ENCODE data around the gene PGGT1B. TPM values are rescaled to one million over a fixed set of nuclear protein-coding genes. Genes with fewer than 3 reads are reported as not detected.

Gene PGGT1B
- polyA plus RNA-seq, 1 of the 3 experiments (the other 2 are of a cell fraction), result 0.69 TPM

DNA sequence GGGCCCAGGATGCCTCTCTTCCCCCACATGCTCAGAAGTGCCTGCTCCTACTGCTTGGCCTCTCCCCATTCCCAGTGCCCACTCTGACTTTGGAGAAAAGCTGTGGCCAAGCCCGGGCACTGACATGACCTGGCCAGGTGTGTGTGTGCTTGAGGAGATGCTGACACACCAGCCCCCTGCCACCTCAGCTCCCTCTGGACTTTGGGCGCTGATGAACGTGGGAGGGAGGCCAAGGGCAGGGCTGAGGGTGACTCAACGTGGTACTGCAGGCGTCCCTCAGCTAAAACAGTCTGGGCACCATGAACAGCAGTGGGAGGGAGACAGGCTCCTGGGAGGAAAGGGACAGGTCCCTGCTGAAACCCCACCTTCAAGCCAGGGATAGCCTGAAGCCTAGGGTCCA is 96.9 kb downstream of the PGGT1B start:
- H3K9ac ChIP-seq, result no peak overlapping the region
- no peak overlapping the region for H3K4me2 ChIP-seq
- no peaks in the 10 kb centered on the region for H3K79me2 ChIP-seq (ENCODE audit: insufficient read depth)
- H4K20me1 ChIP-seq (ENCODE audit: insufficient read depth), result no peaks in the 10 kb centered on the region
- H2AFZ ChIP-seq (ENCODE audit: low read depth), result no peak overlapping the region
- ChIA-PET CTCF (no interaction called here), POLR2A (no interaction called here)
- H3K27ac ChIP-seq (ENCODE audit: low read depth in 2 of 2, low read length in 1 of 2), result no peak overlapping the region
- H3K4me3 ChIP-seq (ENCODE audit: low read depth in 2 of 2, low read length in 1 of 2), result no peak overlapping the region
- peaks cover 27% of the 10 kb centered on the region; the same call in 1 of the 2 replicates for H3K27me3 ChIP-seq (ENCODE audit: insufficient read depth)
- no peaks in the 10 kb centered on the region for H3K36me3 ChIP-seq (replicated peaks in 1 of 2; ENCODE audit: control insufficient read depth in 1 of 2, insufficient read depth in 2 of 2, low read length in 1 of 2)
- no peaks in the 10 kb centered on the region for H3F3A ChIP-seq (replicated peaks; ENCODE audit: insufficient read depth)
- H3K9me3 ChIP-seq, result no peaks in the 10 kb centered on the region
- 36% methylated on average over 3 of the region's 5 CpGs for WGBS (ENCODE audit: low lambda C conversion rate)
- no peak for DNase-seq
- TF ChIP-seq ELF1 (IDR thresholded peaks at IDR 0.05), result no peak
- no peak for TF ChIP-seq TCF12 (IDR thresholded peaks at IDR 0.05)
- TF ChIP-seq, protein P1, sequence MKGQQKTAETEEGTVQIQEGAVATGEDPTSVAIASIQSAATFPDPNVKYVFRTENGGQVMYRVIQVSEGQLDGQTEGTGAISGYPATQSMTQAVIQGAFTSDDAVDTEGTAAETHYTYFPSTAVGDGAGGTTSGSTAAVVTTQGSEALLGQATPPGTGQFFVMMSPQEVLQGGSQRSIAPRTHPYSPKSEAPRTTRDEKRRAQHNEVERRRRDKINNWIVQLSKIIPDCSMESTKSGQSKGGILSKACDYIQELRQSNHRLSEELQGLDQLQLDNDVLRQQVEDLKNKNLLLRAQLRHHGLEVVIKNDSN (IDR thresholded peaks at IDR 0.05; ENCODE audit: borderline replicate concordance, low read depth), result no peak
- no peak for TF ChIP-seq POLR2AphosphoS5 (IDR thresholded peaks at IDR 0.05; ENCODE audit: low read depth, low read length)
- no peak for TF ChIP-seq SMC3 (IDR thresholded peaks at IDR 0.05; ENCODE audit: low read depth, low read length)
- no peak for TF ChIP-seq TEAD4 (IDR thresholded peaks at IDR 0.05; ENCODE audit: borderline replicate concordance, insufficient read depth)
- TF ChIP-seq FOSL2 (IDR thresholded peaks at IDR 0.05; ENCODE audit: borderline replicate concordance, low read depth), result no peak
- no peak for TF ChIP-seq FOXM1 (IDR thresholded peaks at IDR 0.05; ENCODE audit: low read depth)
- TF ChIP-seq, protein P2, sequence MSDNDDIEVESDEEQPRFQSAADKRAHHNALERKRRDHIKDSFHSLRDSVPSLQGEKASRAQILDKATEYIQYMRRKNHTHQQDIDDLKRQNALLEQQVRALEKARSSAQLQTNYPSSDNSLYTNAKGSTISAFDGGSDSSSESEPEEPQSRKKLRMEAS (IDR thresholded peaks at IDR 0.05; ENCODE audit: low read depth), result no peak
- no peak for TF ChIP-seq IRF3 (IDR thresholded peaks at IDR 0.05; ENCODE audit: low read depth, low read length)
- TF ChIP-seq TAF1 (IDR thresholded peaks at IDR 0.05; ENCODE audit: borderline replicate concordance, low read depth, low read length), result no peak
- TF ChIP-seq GABPA (IDR thresholded peaks at IDR 0.05; ENCODE audit: low read depth), result no peak
- H3K4me1 ChIP-seq (ENCODE audit: control insufficient read depth in 1 of 2, insufficient read depth in 2 of 2, low read depth in 1 of 2, low read length in 1 of 2), result no peaks in the 10 kb centered on the region; a peak in 2 of 4 replicates
- H3K9me2 ChIP-seq, result no peaks in the 10 kb centered on the region

GRCh38 chr5:115160975-115161475 is 101.7 kb downstream of the PGGT1B start:
- Histone ChIP-seq H4K20me1 (ENCODE audit: insufficient read depth) (no peaks in the 10 kb centered on the region), H3K27ac (ENCODE audit: low read depth in 2 of 2, low read length in 1 of 2) (no peak overlapping the region), H3K36me3 (replicated peaks in 1 of 2; ENCODE audit: control insufficient read depth in 1 of 2, insufficient read depth in 2 of 2, low read length in 1 of 2) (no peaks in the 10 kb centered on the region), H3F3A (replicated peaks; ENCODE audit: insufficient read depth) (no peaks in the 10 kb centered on the region), H3K4me2 (no peak overlapping the region), H3K9me3 (no peaks in the 10 kb centered on the region), H3K9me2 (no peaks in the 10 kb centered on the region), H3K4me3 (ENCODE audit: low read depth in 2 of 2, low read length in 1 of 2) (no peak overlapping the region), H2AFZ (ENCODE audit: low read depth) (no peak overlapping the region), H3K9ac (no peak overlapping the region), H3K4me1 (ENCODE audit: control insufficient read depth in 1 of 2, insufficient read depth in 2 of 2, low read depth in 1 of 2, low read length in 1 of 2) (no peaks in the 10 kb centered on the region), H3K79me2 (ENCODE audit: insufficient read depth) (no peaks in the 10 kb centered on the region), H3K27me3 (ENCODE audit: insufficient read depth) (no peaks in the 10 kb centered on the region)
- DNase-seq, result no peak
- POLR2A ChIA-PET, result no interaction called here
- 53% methylated on average over 3 of the region's 3 CpGs for WGBS (ENCODE audit: low lambda C conversion rate)
- CTCF ChIA-PET, result interaction anchor here (0.6 kb wide), 1 partner anchor 28 kb away, joined by 3 read pairs; no protein-coding TSS in a partner anchor
- TF ChIP-seq RAD21 (IDR thresholded peaks at IDR 0.05; ENCODE audit: low read length) (no peak), MXI1 (IDR thresholded peaks at IDR 0.05; ENCODE audit: low read depth, low read length) (no peak), MEF2A (IDR thresholded peaks at IDR 0.05; ENCODE audit: borderline replicate concordance, low read depth) (no peak)

Small RNA genes within 50 kb of the gene (small RNA-seq; reads per million reads assigned to genes)
- 0 reads per million in 7 experiments for gene HMGN1P15

Other genes with a start within 250 kb of the PGGT1B start
- gene TRIM36, start 93.0 kb downstream of the PGGT1B start, polyA plus RNA-seq (2012; rRNA removed), result 0.16 and 0.42 TPM in 2 replicates
- gene CCDC112, start 33.8 kb upstream of the PGGT1B start, polyA plus RNA-seq (2012; rRNA removed), result 2.3 and 2.4 TPM in 2 replicates